PC-9 (cell line): Measurements from ENCODE around the gene CALD1.

ENCODE experiments used
- EZH2 ChIP-seq: fragments of 200-600 bp; sonication (generic); IDR thresholded peaks from 2 replicates; pipeline ENCODE4 v1.8.0; 2017; ENCODE audit warnings: antibody characterized with exemption, low read depth
- TF ChIP-seq, protein P1 (sequence below): fragments of 200-600 bp; sonication (generic); conservative IDR thresholded peaks from 2 replicates; pipeline ENCODE4 v1.6.1; 2017; ENCODE audit warnings: mixed run types, antibody characterized with exemption, mild to moderate bottlenecking, moderate library complexity

DNA sequence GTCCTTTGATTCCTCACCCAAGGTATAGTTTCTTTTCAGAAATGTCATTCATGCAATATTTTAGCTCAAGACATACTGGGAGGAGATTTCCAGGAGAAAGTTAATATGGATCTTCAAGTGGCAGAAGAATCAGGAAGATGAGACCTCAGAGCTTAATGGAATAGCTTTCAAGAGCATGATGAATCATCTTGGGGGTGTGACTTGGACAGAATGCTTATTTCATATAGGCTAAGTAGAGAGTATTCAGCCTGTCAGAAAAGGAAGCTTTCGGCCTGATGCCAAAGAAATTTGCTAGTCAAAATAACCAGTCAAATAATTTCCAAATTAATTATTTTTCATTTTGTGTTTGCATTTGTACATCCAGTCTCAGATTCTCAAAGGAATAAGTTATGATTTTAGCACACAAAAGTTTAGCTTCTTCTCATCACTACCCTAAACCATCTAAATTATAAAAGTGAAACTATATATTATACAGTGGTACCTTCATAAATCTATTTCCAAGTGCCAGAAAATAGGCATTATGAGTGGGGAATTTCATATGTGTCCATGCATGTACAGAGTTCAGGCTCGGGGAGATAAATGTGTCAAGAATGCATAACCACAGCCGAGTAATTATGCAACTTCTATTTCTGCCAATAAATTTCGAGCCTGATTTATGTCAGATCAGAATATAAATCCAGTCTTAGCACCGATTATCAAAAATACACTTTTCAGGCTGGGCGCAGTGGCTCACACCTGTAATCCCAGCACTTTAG is 27.3 kb upstream of the CALD1 start:
- TF ChIP-seq, protein P1, sequence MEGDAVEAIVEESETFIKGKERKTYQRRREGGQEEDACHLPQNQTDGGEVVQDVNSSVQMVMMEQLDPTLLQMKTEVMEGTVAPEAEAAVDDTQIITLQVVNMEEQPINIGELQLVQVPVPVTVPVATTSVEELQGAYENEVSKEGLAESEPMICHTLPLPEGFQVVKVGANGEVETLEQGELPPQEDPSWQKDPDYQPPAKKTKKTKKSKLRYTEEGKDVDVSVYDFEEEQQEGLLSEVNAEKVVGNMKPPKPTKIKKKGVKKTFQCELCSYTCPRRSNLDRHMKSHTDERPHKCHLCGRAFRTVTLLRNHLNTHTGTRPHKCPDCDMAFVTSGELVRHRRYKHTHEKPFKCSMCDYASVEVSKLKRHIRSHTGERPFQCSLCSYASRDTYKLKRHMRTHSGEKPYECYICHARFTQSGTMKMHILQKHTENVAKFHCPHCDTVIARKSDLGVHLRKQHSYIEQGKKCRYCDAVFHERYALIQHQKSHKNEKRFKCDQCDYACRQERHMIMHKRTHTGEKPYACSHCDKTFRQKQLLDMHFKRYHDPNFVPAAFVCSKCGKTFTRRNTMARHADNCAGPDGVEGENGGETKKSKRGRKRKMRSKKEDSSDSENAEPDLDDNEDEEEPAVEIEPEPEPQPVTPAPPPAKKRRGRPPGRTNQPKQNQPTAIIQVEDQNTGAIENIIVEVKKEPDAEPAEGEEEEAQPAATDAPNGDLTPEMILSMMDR = no peak
- TF ChIP-seq EZH2 = no peak
